Ovary (tissue), 3 donors: ENCODE data around the gene GSKIP.

ENCODE experiments used
- CTCF ChIP-seq, 3 donors: fragments of 450-650 bp in 2 of 3; fragments of 200-600 bp in 1 of 3; IDR thresholded peaks; one replicate each; pipeline versions ENCODE4 v1.5.1 to v1.8.0; 2016 to 2022; ENCODE audit warnings: antibody characterized with exemption in 3 of 3, mild to moderate bottlenecking in 1 of 3
- POLR2A ChIP-seq: fragments of 450-650 bp; IDR thresholded peaks from one replicate; pipeline ENCODE4 v1.6.1; 2017; ENCODE audit warnings: antibody characterized with exemption, mild to moderate bottlenecking, moderate library complexity
- donor health status: DM: no; HTN: no; CAD: no.

- no peak for TF ChIP-seq CTCF (IDR thresholded peaks at IDR 0.05)
- TF ChIP-seq POLR2A = no peak
These were observed 22.1 kb downstream of the GSKIP start for GRCh38 chr14:96385385-96385784.
